Measurements from ENCODE around the gene LRRFIP1. TPM values are rescaled to one million over a fixed set of nuclear protein-coding genes. Genes with fewer than 3 reads are reported as not detected.
A peak's percentile ranks its signal among the peaks of the same experiment; 100 is the strongest.

Gene LRRFIP1
- total RNA-seq, 2 donors from 2014 or later = 69.3 to 99.6 TPM

DNA sequence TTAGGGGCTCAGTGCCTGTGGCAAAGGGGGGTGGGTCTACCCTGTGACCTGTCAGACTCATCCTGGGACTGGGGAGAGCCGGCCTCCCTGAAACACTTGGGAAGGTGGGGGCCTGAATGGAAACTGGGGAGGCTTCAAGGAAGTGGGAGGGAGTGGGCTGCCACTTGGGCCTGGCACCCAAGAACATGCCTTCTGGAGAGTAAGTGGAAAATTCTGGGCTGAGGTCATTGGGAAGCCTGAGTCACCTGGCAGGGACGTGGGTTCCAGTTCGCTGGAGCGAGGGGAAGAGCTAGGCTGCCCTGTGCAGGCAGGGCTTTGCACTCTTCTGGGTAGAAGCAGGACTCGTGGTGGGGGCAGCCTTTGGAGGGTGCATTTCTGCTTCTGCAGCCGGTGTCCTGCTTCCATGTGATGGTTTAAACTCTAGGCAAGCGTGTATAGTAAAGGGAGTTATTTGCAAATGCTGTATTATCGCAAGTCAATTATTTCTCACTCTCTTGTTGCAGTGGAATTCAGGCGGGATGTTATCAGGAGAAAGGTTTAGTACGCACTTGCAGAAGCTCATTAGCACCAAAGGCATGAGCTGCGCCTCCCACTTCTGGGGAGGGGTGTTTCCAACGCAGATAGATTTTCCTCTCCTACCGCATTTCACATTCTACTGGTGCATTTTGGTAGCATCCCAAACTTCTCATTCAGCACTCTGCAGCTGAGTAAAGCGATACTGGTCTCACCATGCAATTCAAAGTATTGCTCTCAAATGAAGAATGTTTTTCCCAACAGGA, 3.8 kb downstream of the LRRFIP1 start:
- intact Hi-C loops (cut with DNase I) = no loop called here
- peak in 1 of 2 donors; percentile 30 for ATAC-seq

DNA sequence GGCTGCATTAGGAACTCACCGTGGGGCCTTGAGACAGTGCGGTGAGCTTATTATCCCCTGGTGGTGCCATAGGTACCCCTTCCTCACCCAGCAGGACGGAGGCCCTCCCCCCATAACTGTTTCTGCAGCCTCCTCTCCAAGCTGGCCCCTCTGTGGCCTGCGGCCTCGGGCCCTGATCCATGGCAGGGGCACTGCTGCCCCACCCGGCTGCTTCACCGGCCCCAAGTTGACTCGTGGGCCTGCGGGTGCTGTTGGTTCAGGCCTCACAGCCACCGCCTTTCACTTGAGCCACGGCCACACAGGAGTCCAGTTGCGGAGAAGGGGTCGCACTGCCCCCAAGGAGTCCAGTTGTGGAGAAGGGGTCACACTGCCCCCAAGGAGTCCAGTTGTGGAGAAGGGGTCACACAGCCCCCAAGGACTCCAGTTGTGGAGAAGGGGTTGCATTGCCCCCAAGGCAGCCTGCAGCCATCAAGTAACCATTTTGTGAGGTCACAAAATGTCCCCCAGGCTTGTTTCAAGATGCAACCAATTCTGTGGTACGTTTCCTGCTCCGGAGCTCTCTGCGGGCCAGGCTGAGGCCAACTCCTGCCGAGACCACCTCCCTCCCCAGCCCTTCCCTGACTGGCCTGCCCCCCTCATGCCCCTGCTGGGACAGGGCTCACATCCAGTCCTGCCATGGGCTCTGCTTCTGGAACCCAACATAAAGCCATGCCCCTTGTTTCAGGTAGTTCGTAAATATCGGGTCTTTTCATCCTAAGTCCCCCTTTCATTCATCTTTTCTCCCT, 4.6 kb downstream of the LRRFIP1 start:
- no peak for DNase-seq
- no peak for ATAC-seq
- intact Hi-C loops (cut with DNase I) = no loop called here

More for the DNA sequence above, 3.8 kb downstream of the LRRFIP1 start:
- DNase-seq = no peak

GRCh38 chr2:237633061-237633561, 5.7 kb downstream of the LRRFIP1 start:
- ATAC-seq = peak; percentile 58 to 73
- DNase-seq = no peak

GRCh38 chr2:237636578-237636977, 9.2 kb downstream of the LRRFIP1 start:
- no peak for DNase-seq
- intact Hi-C loops (cut with DNase I) = no loop called here
- no peak for ATAC-seq

More at GRCh38 chr2:237633061-237633561, 5.7 kb downstream of the LRRFIP1 start:
- intact Hi-C loops (cut with DNase I) = no loop called here

- intact Hi-C loops (cut with DNase I) = no loop called here
- DNase-seq (no peak), ATAC-seq (no peak)
Observed at GRCh38 chr2:237637429-237638135, 10.2 kb downstream of the LRRFIP1 start.

- no peak for DNase-seq
- intact Hi-C loops (cut with DNase I) = no loop called here
- no peak for ATAC-seq
Observed at GRCh38 chr2:237638176-237638575, 10.8 kb downstream of the LRRFIP1 start.

DNA sequence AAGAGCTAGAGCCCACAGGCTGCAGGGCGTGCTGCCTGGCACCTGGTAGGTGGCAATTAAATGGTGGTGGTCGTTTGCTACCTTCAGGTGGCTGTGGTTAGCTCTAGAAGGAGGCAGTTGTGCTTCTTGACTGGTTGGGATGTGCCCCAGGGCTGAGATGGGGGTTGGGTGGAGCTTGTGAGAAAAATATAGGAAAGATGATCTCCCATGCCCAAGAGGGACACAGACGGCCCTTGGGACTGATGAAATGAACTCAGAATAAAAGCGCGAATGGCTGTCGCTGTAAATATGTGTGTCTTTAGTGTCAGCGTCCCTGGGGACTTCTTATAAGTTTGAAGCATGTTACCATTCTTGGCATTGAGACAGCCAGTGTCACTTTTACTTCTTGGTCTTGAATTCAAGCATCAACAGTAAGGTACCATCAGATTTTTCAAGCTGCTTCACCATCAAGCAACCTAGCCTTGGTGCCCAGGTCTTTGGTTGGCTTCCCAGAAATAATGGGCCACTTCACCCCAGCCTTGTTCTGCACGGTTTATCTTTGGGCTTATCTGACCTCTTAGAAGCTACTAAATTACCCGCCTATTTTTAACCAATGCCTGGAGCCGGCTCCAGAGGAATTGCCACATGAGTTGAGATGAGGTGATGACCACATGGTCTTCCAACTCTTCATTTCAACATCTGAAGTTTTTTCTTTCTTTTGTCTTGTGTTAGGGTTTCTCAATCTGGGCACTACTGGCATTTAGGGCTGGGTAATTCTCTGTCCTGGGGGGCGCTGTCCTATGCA, 11.9 kb downstream of the LRRFIP1 start:
- ATAC-seq = peak in 1 of 2 donors; percentile 42
- no peak for DNase-seq
- intact Hi-C loops (cut with DNase I) = no loop called here

GRCh38 chr2:237639836-237640220, 12.4 kb downstream of the LRRFIP1 start:
- DNase-seq = no peak
- no peak for ATAC-seq
- intact Hi-C loops (cut with DNase I) = no loop called here

- no peak for DNase-seq
- ATAC-seq = no peak
- intact Hi-C loops (cut with DNase I) = no loop called here
Observed at GRCh38 chr2:237640493-237640998, 13.2 kb downstream of the LRRFIP1 start.

GRCh38 chr2:237642038-237642734, 14.8 kb downstream of the LRRFIP1 start:
- ATAC-seq = no peak
- no peak for DNase-seq
- intact Hi-C loops (cut with DNase I) = no loop called here

DNA sequence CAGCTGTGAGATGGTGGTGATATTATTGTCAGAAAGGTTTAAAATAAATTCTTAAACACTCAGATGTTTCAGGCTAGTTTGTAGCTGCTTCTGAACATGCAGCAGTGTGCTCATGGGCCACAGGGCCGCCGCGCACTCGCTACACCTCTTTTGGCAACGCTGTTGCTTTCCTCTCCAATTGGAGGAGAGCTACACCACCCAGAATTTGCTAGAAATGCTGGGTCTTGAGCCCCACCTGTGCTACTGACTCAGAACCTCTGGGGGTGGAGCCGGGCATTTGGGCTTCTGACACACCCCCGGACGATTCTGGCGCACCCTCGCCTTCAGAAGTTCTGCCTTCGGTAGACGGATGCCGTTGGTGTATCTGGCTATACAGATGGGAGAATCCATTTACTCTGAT, 15.7 kb downstream of the LRRFIP1 start:
- ATAC-seq (no peak), DNase-seq (no peak)
- intact Hi-C loops (cut with DNase I) = no loop called here

GRCh38 chr2:237643582-237644380, 16.4 kb downstream of the LRRFIP1 start:
- DNase-seq (no peak), ATAC-seq (no peak)
- intact Hi-C loops (cut with DNase I) = no loop called here

GRCh38 chr2:237644381-237644703, 17.0 kb downstream of the LRRFIP1 start:
- DNase-seq (no peak), ATAC-seq (no peak)
- intact Hi-C loops (cut with DNase I) = no loop called here

DNA sequence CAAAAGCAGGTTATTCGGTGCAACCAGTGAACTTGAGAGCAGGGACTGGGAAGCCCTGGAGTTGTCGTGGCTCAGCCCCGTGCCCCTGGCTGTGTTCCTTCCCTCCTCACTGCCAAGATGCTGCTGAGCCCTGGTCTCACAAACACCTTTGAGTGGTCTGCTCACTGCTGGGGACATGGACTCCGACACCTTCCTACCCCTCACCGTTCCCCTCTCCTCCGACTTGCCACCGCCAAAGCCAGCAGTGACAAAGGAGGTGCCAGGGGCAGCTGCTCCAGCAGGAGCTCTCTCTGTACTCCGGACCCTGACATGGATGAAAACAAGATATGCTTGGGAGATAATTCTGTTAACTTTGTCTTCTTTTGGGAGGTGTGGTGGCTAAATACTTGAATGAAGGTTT, 17.9 kb downstream of the LRRFIP1 start:
- ATAC-seq (no peak), DNase-seq (no peak)
- intact Hi-C loops (cut with DNase I) = no loop called here

GRCh38 chr2:237647176-237648015, 20.0 kb downstream of the LRRFIP1 start:
- ATAC-seq = peak; percentile 73 to 74
- intact Hi-C loops (cut with DNase I) = no loop called here

DNA sequence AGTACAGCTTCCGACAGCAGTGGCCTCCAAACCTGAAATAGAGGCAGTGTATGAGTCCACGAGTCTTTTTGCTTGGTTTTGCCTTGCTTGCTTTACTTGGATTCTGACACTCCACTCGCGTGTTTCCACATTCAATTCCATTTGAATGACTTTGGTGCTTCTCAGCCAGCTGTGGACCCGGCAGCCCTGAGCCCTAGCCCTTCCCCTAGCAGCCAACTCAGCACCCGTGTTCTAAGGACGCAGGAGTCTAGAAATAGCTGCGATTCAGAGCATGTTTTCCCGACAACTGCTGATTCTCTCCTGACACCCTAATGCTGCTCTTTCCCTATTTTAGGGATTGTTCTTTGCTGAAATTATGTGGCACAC, 20.6 kb downstream of the LRRFIP1 start:
- intact Hi-C loops (cut with DNase I) = no loop called here
- DNase-seq (no peak), ATAC-seq (peak; percentile 29 to 51)

More at GRCh38 chr2:237647176-237648015, 20.0 kb downstream of the LRRFIP1 start:
- no peak for DNase-seq

All from left cardiac atrium (tissue), 4 donors.